Ishikawa (cell line): Measurements from ENCODE around the gene ELMO3.

Experiments used
- CEBPB ChIP-seq: IDR thresholded peaks from 2 replicates; pipeline ENCODE4 v1.6.1; 2012
- CREB1 ChIP-seq: IDR thresholded peaks from 2 replicates; pipeline ENCODE4 v1.6.1; 2012; ENCODE audit warnings: low read depth
- EGR1 ChIP-seq: IDR thresholded peaks from 2 replicates; pipeline ENCODE4 v1.6.1; 2012
- EP300 ChIP-seq: IDR thresholded peaks from 2 replicates; pipeline ENCODE4 v1.6.1; 2012; ENCODE audit warnings: borderline replicate concordance
- FOXM1 ChIP-seq: IDR thresholded peaks from 2 replicates; pipeline ENCODE4 v1.6.1; 2012; ENCODE audit warnings: low read depth, borderline replicate concordance
- MAX ChIP-seq: IDR thresholded peaks from 2 replicates; pipeline ENCODE4 v1.6.1; 2012
- NFIC ChIP-seq: IDR thresholded peaks from 2 replicates; pipeline ENCODE4 v1.6.1; 2012
- RAD21 ChIP-seq: IDR thresholded peaks from 2 replicates; pipeline ENCODE4 v1.6.1; 2012; ENCODE audit warnings: low read depth
- TAF1 ChIP-seq: IDR thresholded peaks from 2 replicates; pipeline ENCODE4 v1.6.1; 2012; ENCODE audit warnings: low read depth, mild to moderate bottlenecking
- TCF12 ChIP-seq: IDR thresholded peaks from 2 replicates; pipeline ENCODE4 v1.6.1; 2012; ENCODE audit warnings: low read depth
- TEAD4 ChIP-seq: IDR thresholded peaks from 2 replicates; pipeline ENCODE4 v1.6.1; 2012
- USF1 ChIP-seq: IDR thresholded peaks from 2 replicates; pipeline ENCODE4 v1.6.1; 2012
- YY1 ChIP-seq: IDR thresholded peaks from 2 replicates; pipeline ENCODE4 v1.6.1; 2012; ENCODE audit warnings: low read depth
- ZBTB7A ChIP-seq: IDR thresholded peaks from 2 replicates; pipeline ENCODE4 v1.6.1; 2012; ENCODE audit warnings: low read depth
- TF ChIP-seq, protein P1 (sequence below): IDR thresholded peaks from 2 replicates; pipeline ENCODE4 v1.6.1; 2012; ENCODE audit warnings: low read depth, mild to moderate bottlenecking

The ELMO3 gene

DNA sequence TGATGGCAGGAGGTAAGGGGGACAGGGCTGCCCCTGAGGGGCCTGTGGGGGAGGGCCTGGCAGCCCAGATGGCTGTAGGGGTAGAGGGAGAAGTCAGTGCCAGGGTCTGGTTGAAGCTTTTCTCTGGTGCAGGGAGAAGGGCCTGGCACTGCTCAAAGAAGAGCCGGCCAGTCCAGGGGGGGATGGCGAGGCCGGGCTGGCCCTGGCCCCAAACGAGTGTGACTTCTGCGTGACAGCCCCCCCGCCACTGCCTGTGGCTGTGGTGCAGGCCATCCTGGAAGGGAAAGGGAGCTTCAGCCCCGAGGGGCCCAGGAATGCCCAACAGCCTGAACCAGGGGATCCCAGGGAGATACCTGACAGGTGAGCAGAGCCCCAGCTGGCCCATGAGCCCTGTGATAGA, 31.3 kb upstream of the ELMO3 start:
- TF ChIP-seq, protein P1, sequence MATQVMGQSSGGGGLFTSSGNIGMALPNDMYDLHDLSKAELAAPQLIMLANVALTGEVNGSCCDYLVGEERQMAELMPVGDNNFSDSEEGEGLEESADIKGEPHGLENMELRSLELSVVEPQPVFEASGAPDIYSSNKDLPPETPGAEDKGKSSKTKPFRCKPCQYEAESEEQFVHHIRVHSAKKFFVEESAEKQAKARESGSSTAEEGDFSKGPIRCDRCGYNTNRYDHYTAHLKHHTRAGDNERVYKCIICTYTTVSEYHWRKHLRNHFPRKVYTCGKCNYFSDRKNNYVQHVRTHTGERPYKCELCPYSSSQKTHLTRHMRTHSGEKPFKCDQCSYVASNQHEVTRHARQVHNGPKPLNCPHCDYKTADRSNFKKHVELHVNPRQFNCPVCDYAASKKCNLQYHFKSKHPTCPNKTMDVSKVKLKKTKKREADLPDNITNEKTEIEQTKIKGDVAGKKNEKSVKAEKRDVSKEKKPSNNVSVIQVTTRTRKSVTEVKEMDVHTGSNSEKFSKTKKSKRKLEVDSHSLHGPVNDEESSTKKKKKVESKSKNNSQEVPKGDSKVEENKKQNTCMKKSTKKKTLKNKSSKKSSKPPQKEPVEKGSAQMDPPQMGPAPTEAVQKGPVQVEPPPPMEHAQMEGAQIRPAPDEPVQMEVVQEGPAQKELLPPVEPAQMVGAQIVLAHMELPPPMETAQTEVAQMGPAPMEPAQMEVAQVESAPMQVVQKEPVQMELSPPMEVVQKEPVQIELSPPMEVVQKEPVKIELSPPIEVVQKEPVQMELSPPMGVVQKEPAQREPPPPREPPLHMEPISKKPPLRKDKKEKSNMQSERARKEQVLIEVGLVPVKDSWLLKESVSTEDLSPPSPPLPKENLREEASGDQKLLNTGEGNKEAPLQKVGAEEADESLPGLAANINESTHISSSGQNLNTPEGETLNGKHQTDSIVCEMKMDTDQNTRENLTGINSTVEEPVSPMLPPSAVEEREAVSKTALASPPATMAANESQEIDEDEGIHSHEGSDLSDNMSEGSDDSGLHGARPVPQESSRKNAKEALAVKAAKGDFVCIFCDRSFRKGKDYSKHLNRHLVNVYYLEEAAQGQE = no peak
- TF ChIP-seq RAD21 = no peak
- TF ChIP-seq NFIC = no peak
- TF ChIP-seq ZBTB7A = no peak
- TF ChIP-seq TCF12 = no peak
- no peak for TF ChIP-seq EGR1
- no peak for TF ChIP-seq MAX

GRCh38 chr16:67169011-67169451, 29.9 kb upstream of the ELMO3 start:
- TF ChIP-seq TCF12 = no peak
- TF ChIP-seq TEAD4 = no peak
- no peak for TF ChIP-seq FOXM1
- TF ChIP-seq RAD21 = no peak
- no peak for TF ChIP-seq USF1
- TF ChIP-seq, protein P1 = peak; percentile 67

DNA sequence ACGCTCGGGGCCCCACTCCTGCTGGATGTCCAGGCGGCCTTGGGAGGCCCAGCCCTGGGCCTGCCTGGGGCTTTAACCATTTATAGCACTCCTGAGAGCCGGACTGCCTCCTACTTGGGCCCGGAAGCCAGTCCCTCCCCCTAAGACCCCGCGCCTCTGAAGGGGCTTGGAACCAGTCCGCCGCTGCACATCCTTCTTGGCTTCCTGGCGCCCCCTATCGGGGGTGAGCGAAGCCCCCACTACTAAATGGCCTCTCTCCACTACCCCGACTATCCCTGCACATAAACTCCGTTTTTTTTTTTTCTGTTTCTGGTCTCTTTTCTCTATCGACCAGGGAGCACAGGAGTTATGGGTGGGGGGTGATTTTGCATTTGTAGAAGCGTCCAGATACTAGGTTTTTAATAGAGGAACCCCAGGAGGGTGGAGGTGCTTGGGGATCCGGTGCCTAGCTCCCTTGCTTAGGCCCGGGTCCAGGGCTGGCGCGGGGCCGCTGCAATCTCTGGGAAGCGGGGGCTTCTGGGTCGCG, 29.2 kb upstream of the ELMO3 start:
- TF ChIP-seq RAD21 (peak; percentile 27; the same call in 1 of the 2 replicates), TEAD4 (no peak), ZBTB7A (peak; percentile 74; the same call in 1 of the 2 replicates)

DNA sequence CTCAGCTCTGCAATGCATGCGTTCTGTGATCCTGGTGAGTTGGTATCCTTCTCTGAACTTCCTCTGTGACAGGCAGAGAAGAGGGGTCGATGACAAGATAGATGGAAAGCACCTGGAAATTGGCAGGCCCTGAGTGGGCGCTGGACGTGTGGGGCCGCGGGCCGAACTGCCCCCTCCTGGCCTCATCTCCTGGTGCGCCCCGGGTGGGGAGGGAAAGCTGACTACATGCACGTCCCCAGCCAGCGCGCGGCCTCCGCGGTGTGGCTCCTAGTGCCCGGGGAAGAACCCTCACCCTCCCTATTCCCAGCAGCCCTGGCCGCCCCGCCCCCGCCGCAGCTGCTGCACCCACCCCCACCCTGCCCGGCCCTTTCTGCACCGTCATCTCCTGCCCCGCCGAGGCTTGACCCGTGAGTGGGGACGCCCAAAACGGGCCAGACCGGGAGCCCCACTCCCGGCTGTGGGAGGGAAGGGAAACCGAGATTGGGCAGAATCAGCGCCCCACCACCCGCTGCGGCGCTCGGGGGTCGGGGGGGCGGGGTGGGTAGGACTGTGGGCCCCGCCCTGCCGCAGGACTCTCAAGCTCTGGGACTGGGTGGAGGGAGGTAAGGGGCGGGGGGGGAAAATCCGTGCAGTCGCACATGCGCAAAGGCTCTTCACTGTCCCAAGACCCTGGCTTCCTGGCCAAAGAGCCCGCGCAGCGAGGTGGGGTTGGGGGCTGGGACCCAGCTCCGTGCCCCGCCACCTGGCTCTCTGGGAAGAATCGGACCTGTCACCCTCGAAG, 28.6 kb upstream of the ELMO3 start, which contains the start of gene NOL3:
NOL3 (plus strand) TSS at position 371 of the 781 bp plus-strand sequence.
- TF ChIP-seq EGR1 (peak; percentile 51; the same call in 1 of the 2 replicates), TCF12 (no peak; the same call in 1 of the 2 replicates), ZBTB7A (peak; percentile 72), RAD21 (peak; percentile 3; the same call in 1 of the 2 replicates), USF1 (no peak), CREB1 (no peak), MAX (peak; percentile 69)
- TF ChIP-seq, protein P1 = no peak

DNA sequence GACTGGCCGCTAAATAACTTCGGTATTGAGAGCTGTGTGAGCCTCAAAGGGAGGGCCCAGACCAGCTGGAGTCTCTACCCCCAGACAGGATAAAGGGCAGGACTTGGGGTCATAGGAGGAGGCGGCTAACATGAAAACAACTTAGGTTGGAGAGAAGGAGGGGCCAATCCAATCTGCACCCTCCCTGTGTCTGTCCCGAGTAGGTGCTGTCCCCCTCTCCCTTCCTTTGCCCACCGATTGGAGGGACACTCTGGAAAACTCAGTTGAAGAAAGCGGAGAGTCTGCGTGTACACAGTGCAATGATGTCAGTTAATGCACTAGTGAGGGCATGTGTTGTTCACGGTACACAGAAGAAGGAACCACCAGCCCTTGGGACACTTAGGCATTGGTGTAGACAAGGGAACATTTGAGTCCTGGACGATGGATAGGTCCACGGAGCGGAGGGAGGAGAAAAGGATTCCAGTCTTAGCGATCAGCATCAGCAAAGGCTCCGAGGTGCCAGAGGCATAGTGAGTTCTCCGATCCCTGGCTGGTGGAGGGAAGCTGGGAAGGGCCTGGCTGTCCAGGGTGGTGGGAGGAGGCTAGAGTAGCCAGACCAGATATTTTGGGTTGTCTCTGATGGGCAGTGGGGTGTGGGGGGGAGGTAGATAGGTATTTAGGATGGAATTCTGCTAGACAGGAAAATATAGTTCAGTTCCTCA, 27.8 kb upstream of the ELMO3 start:
- no peak for TF ChIP-seq CREB1
- no peak for TF ChIP-seq TCF12
- no peak for TF ChIP-seq TAF1
- no peak for TF ChIP-seq ZBTB7A
- no peak for TF ChIP-seq USF1
- TF ChIP-seq CEBPB = no peak
- TF ChIP-seq MAX = no peak
- TF ChIP-seq YY1 = no peak
- TF ChIP-seq NFIC = no peak
- TF ChIP-seq RAD21 = no peak
- no peak for TF ChIP-seq FOXM1
- TF ChIP-seq EP300 = no peak
- no peak for TF ChIP-seq TEAD4
- TF ChIP-seq EGR1 = no peak
